GM12865 (cell line): ENCODE results near the gene CYS1.
"Not testable (repeated sequence)": the region's sequence is repeated elsewhere in the genome, so short reads cannot be mapped to it uniquely, and the experiment has no call there.

ENCODE experiments used
- DNase-seq: peaks from one replicate; pipeline ENCODE4 v3.0.0; 2010; ENCODE audit warnings: low read depth
- H3K4me3 ChIP-seq: 2 replicates; pipeline ENCODE4 v1.5.1; 2011; ENCODE audit warnings: mild to moderate bottlenecking, low read depth, low read length, control low read depth
- TF ChIP-seq, protein P1 (sequence below): IDR thresholded peaks from 2 replicates; pipeline ENCODE4 v1.5.1; 2011; ENCODE audit warnings: low read length, control low read depth, low read depth, inconsistent platforms; ENCODE audit not compliant: insufficient read depth; ENCODE audit errors: missing control alignments

The CYS1 gene

DNA sequence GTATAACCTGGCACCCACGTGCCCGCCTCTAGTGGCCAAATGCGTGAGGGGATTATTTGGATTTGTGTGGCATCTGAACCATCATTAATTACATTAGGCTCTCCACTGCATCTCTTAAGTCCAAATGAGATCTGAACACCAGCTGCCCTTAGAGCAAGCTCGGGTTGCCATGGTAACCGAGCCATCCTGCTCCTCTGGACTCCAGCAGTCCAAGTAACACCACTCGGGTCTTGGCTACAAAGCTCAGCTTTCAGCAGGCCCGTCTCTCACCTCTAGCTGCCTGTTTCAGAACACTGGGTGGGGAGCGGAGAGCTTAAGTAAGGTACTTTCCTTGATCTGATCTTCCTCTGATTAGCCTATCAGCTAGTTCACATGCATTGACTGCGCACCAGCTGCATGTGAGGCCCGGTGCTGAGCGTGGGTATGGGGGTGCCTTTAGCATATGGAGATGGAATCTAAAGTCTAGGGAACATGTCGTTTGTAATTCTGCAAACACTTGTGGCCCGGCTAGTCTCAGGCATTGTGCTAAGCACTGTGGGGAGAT lies 14.1 kb upstream of the CYS1 start:
- TF ChIP-seq, protein P1, sequence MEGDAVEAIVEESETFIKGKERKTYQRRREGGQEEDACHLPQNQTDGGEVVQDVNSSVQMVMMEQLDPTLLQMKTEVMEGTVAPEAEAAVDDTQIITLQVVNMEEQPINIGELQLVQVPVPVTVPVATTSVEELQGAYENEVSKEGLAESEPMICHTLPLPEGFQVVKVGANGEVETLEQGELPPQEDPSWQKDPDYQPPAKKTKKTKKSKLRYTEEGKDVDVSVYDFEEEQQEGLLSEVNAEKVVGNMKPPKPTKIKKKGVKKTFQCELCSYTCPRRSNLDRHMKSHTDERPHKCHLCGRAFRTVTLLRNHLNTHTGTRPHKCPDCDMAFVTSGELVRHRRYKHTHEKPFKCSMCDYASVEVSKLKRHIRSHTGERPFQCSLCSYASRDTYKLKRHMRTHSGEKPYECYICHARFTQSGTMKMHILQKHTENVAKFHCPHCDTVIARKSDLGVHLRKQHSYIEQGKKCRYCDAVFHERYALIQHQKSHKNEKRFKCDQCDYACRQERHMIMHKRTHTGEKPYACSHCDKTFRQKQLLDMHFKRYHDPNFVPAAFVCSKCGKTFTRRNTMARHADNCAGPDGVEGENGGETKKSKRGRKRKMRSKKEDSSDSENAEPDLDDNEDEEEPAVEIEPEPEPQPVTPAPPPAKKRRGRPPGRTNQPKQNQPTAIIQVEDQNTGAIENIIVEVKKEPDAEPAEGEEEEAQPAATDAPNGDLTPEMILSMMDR = no peak
- DNase-seq = no peak
- H3K4me3 ChIP-seq = no peak overlapping the region

- DNase-seq, H3K4me3 ChIP-seq: not testable (repeated sequence)
Observed at GRCh38 chr2:10091889-10092244, 11.7 kb upstream of the CYS1 start.

DNA sequence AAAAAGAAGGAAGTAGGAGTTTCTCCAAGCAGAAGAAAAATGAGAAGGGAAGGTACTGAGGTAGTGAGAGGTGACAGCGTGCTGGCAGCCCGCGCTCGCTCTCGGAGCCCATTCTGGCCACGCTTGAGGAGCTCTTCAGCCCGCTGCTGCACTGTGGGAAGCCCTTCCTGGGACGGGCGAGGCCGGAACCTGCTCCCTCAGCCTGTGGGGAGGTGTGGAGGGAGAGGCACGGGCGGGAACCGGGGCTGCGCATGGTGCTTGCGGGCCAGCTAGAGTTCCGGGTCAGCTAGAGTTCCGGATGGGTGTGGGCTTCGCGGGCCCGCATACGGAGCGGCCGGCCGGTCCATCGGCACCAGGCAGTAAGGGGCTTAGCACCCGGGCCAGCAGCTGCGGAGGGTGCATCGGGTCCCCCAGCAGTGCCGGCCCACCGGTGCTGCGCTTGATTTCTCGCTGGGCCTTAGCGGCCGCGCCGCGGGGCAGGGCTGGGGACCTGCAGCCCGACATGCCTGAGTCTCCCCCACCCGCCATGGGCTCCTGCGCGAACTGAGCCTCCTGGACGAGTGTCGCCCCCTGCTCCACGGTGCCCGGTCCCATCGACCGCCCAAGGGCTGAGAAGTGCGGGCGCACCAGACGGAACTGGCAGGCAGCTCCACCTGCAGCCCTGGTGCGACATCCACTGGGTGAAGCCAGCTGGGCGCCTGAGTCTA lies 11.1 kb upstream of the CYS1 start:
- peak overlapping the region; percentile 23 for H3K4me3 ChIP-seq
- TF ChIP-seq, protein P1 = no peak
- DNase-seq = no peak

GRCh38 chr2:10089565-10090190 lies 9.5 kb upstream of the CYS1 start:
- no peak for DNase-seq
- no peak overlapping the region for H3K4me3 ChIP-seq
- TF ChIP-seq, protein P1 = no peak

DNA sequence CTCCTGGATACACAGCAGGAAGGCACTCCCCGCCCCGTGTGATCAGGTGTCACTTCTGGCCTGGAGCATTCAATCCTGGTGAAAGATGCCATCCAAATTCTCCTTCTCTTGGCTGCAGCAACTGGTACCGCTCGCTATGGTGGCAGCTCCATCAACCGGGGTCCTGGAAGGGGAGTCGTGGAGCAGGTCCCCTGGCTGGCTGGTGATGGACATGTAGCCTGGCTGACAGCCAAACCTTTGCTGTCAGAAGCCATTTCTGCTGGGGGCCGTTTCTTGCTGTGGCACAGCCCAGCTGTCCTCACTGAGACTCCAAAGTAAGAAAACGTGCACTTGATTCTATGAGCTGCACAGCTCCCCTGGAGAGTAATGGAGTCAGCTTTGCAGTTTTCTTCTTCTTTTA lies 7.1 kb upstream of the CYS1 start:
- DNase-seq = no peak
- no peak overlapping the region for H3K4me3 ChIP-seq
- TF ChIP-seq, protein P1 = no peak

DNA sequence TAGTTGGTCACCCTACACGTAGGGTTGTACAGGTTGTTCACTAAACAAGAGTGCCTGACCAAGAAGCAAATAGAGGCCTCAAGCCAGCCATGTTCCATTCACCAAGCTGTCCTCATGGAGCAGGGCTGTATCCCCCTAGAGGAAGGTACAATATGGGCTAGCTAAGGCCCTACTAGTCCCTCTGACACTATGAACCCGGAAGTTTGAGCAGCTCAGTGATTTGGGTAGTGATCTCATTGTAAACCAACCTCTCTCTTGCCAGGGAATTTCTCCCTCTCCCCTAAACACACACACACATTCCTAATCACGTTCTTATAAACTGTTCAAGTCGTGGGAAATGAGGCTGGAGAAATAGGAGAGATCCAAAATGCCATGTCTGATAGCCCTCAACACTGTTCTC lies 6.7 kb upstream of the CYS1 start:
- TF ChIP-seq, protein P1 = no peak
- DNase-seq = no peak
- H3K4me3 ChIP-seq = no peak overlapping the region

GRCh38 chr2:10085668-10086059 lies 5.5 kb upstream of the CYS1 start:
- TF ChIP-seq, protein P1 = no peak
- H3K4me3 ChIP-seq = no peak overlapping the region
- no peak for DNase-seq
